Stimulated activated naive B cell treated with anti-CD40 and anti-IgM and Interleukin-4, amounts not matched to agents 10 μg/mL and 1 μg/mL and 100 μg/mL, for 72 hours (primary cell): Measurements from ENCODE around the gene SKAP1.

Experiments
- ATAC-seq, 2 donors: fragments of 150-1000 bp; cut with Tn5 transposase; replicated peaks; 2 replicates each; pipeline ENCODE4 v1.10.0; 2021; ENCODE audit warnings: moderate library complexity in 1 of 2
- DNase-seq: peaks from one replicate; pipeline ENCODE4 v3.0.0; 2021
- H3K27ac Mint-ChIP-seq: one replicate; pipeline ENCODE4 v1.8.0; 2022; ENCODE audit warnings: mild to moderate bottlenecking, mixed read lengths
- H3K27me3 Mint-ChIP-seq, 2 donors: one replicate each; pipeline ENCODE4 v1.8.0; 2022; ENCODE audit warnings: mixed read lengths in 2 of 2
- H3K36me3 Mint-ChIP-seq, 2 donors: one replicate each; pipeline ENCODE4 v1.8.0; 2022; ENCODE audit warnings: mixed read lengths in 2 of 2, mild to moderate bottlenecking in 1 of 2
- H3K4me1 Mint-ChIP-seq, 2 donors: one replicate each; pipeline ENCODE4 v1.8.0; 2022; ENCODE audit warnings: mixed read lengths in 2 of 2, mild to moderate bottlenecking in 1 of 2
- H3K4me3 Mint-ChIP-seq, 2 donors: one replicate each; pipeline ENCODE4 v1.8.0; 2022; ENCODE audit warnings: mild to moderate bottlenecking in 2 of 2, mixed read lengths in 2 of 2, moderate library complexity in 1 of 2
- H3K9me3 Mint-ChIP-seq, 2 donors: one replicate each; pipeline ENCODE4 v1.8.0; 2022; ENCODE audit warnings: mixed read lengths in 2 of 2, mild to moderate bottlenecking in 1 of 2

SKAP1 gene

DNA sequence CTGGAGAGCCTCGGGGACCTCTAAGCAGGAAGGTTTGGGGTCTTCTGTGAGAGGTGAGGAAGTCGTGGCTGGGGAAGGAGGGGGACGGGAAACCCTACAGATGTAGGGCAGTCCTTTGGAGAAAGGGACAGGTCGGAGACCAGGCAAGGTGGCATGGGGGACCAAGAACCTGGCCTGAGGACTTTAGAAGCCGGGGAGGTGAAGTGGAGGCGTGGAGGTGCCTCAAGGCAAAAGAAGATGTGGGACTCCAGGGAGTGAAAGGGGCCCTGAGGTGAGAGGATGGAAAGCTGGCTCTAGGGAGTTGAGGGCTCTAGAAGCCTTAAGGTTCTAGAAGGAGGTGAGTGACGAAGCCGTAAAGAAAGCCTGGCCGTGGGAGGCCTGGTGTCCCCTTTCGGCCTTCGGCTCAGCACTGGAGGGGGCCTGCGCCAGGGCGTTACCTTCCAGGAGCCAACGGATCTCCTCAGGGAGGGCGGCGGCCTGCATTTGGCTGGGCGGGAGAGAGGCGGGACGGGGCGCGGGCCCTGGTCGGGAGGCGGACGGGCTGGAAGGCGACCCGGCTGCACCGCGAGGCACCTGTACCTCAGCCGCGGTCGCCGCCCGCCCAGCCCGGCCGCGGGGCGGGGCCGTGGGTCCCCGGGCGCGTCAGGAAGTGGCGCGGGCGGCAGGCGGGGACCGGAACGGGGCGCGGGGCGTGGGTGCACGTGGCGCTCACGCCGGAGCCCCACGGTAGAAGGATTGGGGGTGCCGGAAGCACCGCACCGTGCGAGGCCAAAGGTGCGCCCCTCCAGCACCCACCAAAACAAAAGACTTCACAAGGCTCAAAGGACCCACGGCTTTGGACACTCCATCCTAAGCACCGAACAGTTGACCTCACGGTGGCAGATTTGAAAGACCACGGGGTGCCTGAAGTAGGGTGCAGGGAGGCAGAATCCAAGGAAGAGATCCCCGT lies at the start of gene SKAP1:
Gene SKAP1, minus strand, starts transcription at position 577 of the 949 bp plus-strand sequence.
- peaks cover 40 to 63% of the 10 kb centered on the region in 2 donors for H3K4me1 Mint-ChIP-seq
- peak within 1 kb of the TSS; percentile 90 to 92 for H3K4me3 Mint-ChIP-seq
- H3K27ac Mint-ChIP-seq = peak within 1 kb of the TSS; percentile 95
- peaks cover 2 to 6% of the 10 kb centered on the region in 2 donors for H3K9me3 Mint-ChIP-seq
- peak; percentile 83 to 84 for ATAC-seq
- peaks cover 8 to 9% of the 10 kb centered on the region in 2 donors for H3K36me3 Mint-ChIP-seq
- peaks cover 12 to 15% of the 10 kb centered on the region in 2 donors for H3K27me3 Mint-ChIP-seq
- peak; percentile 46 for DNase-seq

DNA sequence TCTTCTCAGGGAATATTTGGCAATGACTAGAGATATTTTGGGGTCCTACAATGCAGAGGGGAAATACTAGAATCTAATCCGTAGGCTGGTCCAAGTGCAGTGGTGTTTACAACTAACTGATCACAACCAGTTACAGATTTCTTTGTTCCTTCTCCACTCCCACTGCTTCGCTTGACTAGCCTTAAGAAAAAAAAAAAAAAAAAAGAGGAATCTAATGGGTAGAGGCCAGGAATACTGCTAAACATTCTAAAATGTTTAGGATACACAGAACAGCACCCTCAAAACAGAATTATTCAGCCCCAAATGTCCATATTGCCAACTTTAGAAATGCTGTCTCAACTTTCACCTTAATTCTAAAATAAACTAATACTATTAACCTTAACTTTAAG lies 49.0 kb upstream of the SKAP1 start:
- ATAC-seq (no peak), DNase-seq (no peak)
- Mint-ChIP-seq H3K27me3 (no peaks in the 10 kb centered on the region), H3K27ac (peak overlapping the region; percentile 75), H3K9me3 (no peaks in the 10 kb centered on the region), H3K4me1 (peaks cover 21 to 31% of the 10 kb centered on the region in 2 donors), H3K36me3 (no peaks in the 10 kb centered on the region), H3K4me3 (peak overlapping the region in 1 of 2 donors; percentile 1)

DNA sequence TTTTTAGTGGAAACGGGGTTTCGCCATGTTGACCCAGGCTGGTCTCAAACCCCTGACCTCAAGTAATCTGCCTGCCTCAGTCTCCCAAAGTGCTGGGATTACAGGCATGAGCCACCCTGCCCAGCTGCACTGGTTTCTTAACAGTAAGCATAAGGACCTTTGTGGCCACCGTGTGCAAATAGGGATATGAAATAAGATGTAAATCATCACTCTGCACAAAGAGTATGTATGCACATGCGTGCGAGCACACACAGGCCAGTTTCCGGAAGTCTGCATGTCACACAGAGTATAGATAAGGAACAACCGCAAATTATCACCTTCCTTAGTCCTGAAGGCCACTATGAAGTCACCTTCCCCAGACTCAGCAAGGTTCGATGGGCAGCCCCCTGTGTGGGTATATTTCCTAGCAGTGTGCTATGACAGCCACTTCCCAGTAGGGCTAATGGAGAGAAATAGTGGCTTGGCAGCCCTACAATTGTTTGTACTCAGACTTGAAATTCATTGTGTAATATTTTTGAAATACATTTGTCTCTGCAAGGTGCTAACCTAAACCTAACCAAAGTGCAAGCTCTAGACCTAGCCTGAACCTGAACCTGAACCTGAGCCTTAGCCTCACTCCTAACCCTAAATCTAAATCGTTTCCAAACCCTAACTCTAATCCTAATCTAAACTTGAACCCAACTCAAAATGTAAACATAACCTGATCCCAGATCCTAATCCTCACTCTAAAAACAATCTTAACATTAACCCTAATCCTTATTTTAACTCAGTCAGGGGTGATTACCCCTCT lies 48.4 kb upstream of the SKAP1 start:
- peak overlapping the region; percentile 84 for H3K27ac Mint-ChIP-seq

DNA sequence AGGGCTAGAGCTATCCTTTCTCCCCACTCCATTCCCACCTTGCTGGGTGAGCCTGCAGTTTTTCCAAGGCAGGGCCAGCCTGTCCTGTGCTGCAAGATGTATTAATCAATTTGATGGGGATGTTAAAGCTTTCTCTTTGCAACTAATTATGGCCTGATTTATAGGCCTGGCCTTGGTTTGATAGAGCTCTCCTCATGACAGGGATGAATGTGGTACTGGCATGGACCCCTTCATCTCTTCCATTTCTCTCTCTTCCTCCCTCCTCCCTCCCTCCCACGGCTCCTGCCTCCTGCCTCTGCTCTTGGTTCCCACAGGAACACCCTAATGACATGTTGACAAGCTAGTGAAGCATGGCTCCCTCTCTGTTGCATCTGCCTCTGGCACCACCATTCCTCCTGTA lies 47.2 kb upstream of the SKAP1 start:
- peaks cover 17 to 24% of the 10 kb centered on the region in 2 donors for H3K4me1 Mint-ChIP-seq
- no peaks in the 10 kb centered on the region for H3K36me3 Mint-ChIP-seq
- ATAC-seq = no peak
- peak overlapping the region; percentile 21 for H3K27ac Mint-ChIP-seq
- H3K27me3 Mint-ChIP-seq = peaks cover 0 to 6% of the 10 kb centered on the region in 2 donors
- no peak for DNase-seq
- H3K4me3 Mint-ChIP-seq = no peak overlapping the region
- no peaks in the 10 kb centered on the region for H3K9me3 Mint-ChIP-seq

More for the DNA sequence above, 48.4 kb upstream of the SKAP1 start:
- Mint-ChIP-seq H3K9me3 (no peaks in the 10 kb centered on the region), H3K36me3 (no peaks in the 10 kb centered on the region), H3K4me3 (peak overlapping the region in 1 of 2 donors; percentile 60), H3K27me3 (no peaks in the 10 kb centered on the region), H3K4me1 (peaks cover 19 to 25% of the 10 kb centered on the region in 2 donors)
- DNase-seq (peak; percentile 62), ATAC-seq (peak; percentile 98)

DNA sequence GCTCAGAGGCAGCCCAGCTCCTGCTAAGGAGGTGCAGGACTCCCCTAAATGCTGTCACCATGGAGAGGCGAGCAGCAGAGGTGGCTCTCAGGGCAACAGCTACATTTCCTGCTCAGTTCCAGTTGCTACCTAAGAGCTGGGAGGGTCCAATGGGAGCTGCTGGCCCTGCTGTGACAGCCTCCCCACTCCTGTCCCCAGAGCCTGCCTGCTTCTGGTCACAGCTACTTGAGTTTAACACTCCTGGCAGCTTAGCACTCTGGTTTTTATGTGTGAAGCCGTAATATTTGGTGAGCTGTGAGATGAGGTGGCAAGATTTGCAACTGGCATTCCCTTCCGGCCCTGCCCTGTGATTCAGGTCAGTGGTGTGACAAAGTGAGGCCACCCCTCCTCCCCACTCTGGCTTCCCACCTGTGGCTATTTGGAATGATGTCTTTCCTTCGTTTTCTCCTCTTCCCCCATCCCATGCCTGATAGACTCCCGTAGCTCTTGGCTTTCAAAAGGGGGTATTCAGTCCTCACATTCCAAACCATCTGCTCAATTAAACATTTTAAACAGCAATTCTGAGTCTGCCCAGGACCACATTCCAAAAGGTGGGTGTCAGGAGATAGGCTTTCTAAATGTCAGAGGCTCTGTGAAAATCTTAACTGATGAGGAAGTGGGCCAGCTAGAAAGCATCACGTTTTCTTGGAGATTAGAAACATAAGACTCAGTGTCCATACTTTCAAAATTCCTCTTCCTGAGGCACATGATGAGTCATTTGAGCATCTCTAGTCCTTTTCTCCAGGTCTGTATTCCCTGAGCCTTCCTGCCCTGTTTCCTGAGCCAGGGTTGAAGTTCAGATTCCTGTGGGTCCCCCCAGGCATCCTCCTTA lies 42.6 kb upstream of the SKAP1 start:
- peak in 1 of 2 donors; percentile 22 for ATAC-seq

DNA sequence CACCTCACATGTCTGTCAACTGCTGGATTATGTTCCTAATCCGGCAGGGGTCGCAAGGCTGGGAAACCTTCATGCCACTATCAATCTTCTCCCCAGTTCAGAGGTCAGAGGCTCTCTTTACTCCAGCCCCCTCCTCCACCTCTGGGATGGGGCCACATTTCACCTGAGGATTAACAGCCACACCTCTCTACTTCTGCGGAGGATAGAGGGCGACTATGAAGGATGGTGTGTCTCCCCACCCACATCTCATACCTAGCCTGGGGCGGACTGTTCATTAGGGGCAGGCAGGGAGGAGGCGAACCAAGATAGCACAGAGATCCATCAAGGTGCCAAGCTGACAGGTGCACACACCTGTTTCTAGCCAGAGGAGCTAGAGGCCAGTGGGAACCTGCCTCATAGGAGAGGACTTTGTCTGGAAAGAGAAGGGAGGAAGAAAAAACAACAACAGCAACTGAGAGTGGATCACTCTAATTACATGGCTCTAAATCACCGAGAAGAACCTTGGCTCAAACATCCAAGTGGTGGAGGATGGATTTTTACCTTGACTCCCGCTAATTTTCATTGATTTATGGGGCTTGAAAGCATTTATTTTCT lies 41.9 kb upstream of the SKAP1 start:
- Mint-ChIP-seq H3K36me3 (no peaks in the 10 kb centered on the region), H3K4me1 (peaks cover 5 to 17% of the 10 kb centered on the region in 2 donors), H3K9me3 (no peaks in the 10 kb centered on the region), H3K27ac (no peak overlapping the region), H3K27me3 (peaks cover 2 to 6% of the 10 kb centered on the region in 2 donors), H3K4me3 (no peak overlapping the region)
- DNase-seq (no peak), ATAC-seq (no peak)

More for the DNA sequence above, 42.6 kb upstream of the SKAP1 start:
- no peak overlapping the region for H3K4me3 Mint-ChIP-seq
- peaks cover 9 to 20% of the 10 kb centered on the region in 2 donors for H3K4me1 Mint-ChIP-seq
- H3K36me3 Mint-ChIP-seq = no peaks in the 10 kb centered on the region
- peak overlapping the region; percentile 14 for H3K27ac Mint-ChIP-seq
- H3K9me3 Mint-ChIP-seq = no peaks in the 10 kb centered on the region
- peaks cover 0 to 6% of the 10 kb centered on the region in 2 donors for H3K27me3 Mint-ChIP-seq
- DNase-seq = no peak

DNA sequence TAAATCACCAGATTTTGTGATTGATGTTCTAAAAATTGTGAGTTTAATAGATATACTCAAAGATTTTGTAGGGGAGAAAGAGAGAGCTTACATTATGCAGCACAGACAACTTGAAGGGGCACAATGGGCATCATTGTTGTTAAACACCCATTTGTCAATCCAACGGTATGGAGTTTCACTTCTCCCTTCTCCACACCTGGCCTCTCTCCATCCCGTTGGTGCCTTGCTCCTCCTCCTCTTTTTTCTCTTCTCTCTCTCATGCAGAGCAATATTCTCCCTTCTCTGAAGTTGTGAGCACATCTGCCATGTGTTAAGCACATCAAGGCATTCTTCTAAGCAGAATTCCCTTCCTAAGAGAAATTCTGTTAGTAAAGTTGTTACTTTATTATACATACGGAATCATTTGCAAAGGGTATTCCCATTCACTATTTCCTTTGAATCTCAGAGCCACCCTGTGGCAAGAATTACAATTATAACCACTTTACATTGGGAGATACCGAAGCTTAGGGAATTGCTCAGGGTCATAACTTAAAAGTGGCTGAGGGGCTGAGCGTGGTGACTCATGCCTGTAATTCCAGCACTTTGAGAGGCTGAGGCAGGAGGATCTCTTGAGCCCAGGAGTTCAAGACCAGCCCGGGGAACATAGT lies 40.5 kb upstream of the SKAP1 start:
- Mint-ChIP-seq H3K4me3 (no peak overlapping the region), H3K27ac (no peak overlapping the region), H3K9me3 (no peaks in the 10 kb centered on the region)

DNA sequence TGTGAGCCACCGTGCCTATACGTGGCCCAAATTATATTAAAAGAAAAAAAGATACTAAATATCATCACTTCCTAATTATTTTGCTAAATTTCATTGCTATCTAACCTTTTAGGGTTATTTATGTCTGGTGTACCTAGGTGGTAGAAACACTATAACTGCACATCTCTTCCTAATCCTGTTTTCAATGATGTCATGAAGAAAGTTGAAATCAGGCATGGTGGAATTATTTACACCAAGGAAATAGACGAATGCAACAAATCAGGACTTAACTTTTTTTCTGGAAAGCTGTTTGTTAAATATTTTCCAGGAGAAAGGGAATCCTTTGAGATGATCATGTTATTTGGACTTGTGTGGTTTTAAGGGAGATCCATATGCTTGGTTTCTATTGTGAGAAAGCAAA lies 39.2 kb upstream of the SKAP1 start:
- Mint-ChIP-seq H3K27me3 (peaks cover 6% of the 10 kb centered on the region in 2 donors), H3K27ac (no peak overlapping the region), H3K4me3 (no peak overlapping the region), H3K36me3 (no peaks in the 10 kb centered on the region), H3K9me3 (no peaks in the 10 kb centered on the region), H3K4me1 (peaks cover 5 to 22% of the 10 kb centered on the region in 2 donors)
- ATAC-seq = no peak
- no peak for DNase-seq

More for the DNA sequence above, 40.5 kb upstream of the SKAP1 start:
- ATAC-seq (no peak), DNase-seq (no peak)
- H3K27me3 Mint-ChIP-seq = peaks cover 6% of the 10 kb centered on the region in 2 donors
- H3K36me3 Mint-ChIP-seq = no peaks in the 10 kb centered on the region
- H3K4me1 Mint-ChIP-seq = peaks cover 5 to 17% of the 10 kb centered on the region in 2 donors

DNA sequence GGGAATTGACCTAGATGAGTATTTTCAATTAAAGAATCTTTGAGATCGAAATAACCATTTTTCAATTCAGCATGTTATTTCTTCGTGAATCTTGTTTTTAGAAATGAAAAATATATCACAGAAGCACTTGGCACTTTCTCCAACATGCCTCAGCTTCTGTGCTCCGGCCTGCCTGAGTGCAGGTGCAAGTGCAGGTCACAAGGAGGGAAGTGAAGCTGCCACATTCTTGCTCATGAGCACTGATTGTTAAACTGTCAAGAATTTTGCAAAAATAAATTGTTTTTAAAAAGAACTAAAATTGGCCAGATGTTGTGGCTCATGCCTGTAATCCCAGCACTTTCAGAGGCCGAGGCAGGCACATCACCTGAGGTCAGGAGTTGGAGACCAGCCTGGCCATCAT lies 38.3 kb upstream of the SKAP1 start:
- H3K9me3 Mint-ChIP-seq = no peaks in the 10 kb centered on the region
- peaks cover 5 to 25% of the 10 kb centered on the region in 2 donors for H3K4me1 Mint-ChIP-seq
- no peaks in the 10 kb centered on the region for H3K36me3 Mint-ChIP-seq
- H3K4me3 Mint-ChIP-seq = no peak overlapping the region
- peaks cover 7% of the 10 kb centered on the region in 2 donors for H3K27me3 Mint-ChIP-seq
- no peak for DNase-seq
- ATAC-seq = no peak
- H3K27ac Mint-ChIP-seq = no peak overlapping the region

DNA sequence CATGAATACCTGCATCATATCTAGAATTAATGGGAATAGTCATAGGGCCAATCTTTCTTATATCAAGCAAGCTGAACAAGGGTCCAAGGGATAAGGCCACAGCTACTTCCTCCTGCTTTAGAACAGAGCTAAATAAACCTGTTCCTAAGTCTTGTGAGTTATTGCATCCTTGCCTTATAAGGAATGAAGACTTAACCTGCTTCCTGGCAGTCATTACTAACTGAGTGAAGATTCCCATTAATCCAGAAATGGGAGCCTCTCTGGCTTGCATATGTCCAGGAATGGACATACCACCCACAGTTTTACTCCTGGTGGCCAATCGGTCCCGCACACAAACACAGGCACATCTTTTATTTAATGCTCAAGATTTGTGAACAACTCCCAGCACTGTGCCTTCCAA lies 35.9 kb upstream of the SKAP1 start:
- no peak overlapping the region for H3K27ac Mint-ChIP-seq
- no peak overlapping the region for H3K4me3 Mint-ChIP-seq
- no peaks in the 10 kb centered on the region for H3K9me3 Mint-ChIP-seq
- H3K4me1 Mint-ChIP-seq = peaks cover 2 to 14% of the 10 kb centered on the region in 2 donors
- peaks cover 10 to 13% of the 10 kb centered on the region in 2 donors for H3K27me3 Mint-ChIP-seq
- ATAC-seq = no peak
- no peak for DNase-seq
- no peaks in the 10 kb centered on the region for H3K36me3 Mint-ChIP-seq

DNA sequence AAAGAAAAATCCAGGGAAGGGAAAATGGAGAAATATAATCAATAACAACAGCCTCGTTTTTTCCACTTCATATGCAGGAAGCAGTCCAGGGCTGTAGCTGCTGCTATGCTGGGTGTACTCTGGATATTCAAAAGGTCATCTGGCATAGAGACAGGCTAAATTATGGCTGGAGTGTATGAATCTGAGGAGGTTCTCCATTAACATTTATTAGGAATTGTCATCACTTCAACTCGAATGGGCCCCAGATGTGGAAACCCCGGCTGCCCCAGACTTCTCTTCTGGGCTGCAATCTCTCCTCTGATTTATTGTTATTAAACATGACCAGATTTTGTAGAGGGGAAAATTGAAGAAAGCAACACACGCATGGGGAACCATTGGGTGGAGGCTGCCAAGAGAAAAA lies 33.5 kb upstream of the SKAP1 start:
- no peak overlapping the region for H3K4me3 Mint-ChIP-seq
- H3K27ac Mint-ChIP-seq = no peak overlapping the region
- peaks cover 2 to 14% of the 10 kb centered on the region in 2 donors for H3K4me1 Mint-ChIP-seq
- DNase-seq (no peak), ATAC-seq (no peak)
- no peaks in the 10 kb centered on the region for H3K9me3 Mint-ChIP-seq
- peaks cover 14 to 17% of the 10 kb centered on the region in 2 donors for H3K27me3 Mint-ChIP-seq
- H3K36me3 Mint-ChIP-seq = no peaks in the 10 kb centered on the region

DNA sequence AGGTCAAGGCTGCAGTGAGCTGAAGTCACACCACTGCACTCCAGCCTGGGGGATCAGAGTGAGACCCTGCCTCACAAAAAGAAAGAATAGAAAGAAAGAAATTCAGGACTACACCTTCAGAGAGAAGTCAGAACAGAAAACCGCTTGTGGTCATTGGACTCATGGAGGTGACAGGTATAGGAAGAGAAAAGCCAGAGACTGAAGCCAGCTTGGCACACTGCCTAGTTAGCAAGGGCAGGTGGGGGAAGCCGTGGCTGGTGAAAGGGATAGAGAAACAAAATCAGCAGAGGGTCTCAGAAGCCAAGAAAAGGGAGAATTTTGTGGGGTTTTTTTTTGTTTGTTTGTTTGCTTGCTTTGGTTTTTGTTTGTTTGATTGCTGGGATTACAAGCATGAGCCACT lies 32.9 kb upstream of the SKAP1 start:
- no peaks in the 10 kb centered on the region for H3K36me3 Mint-ChIP-seq
- H3K4me3 Mint-ChIP-seq = no peak overlapping the region
- no peak for ATAC-seq
- H3K4me1 Mint-ChIP-seq = peaks cover 2 to 15% of the 10 kb centered on the region in 2 donors
- H3K27me3 Mint-ChIP-seq = peaks cover 14 to 17% of the 10 kb centered on the region in 2 donors
- no peak for DNase-seq
- no peak overlapping the region for H3K27ac Mint-ChIP-seq
- H3K9me3 Mint-ChIP-seq = no peaks in the 10 kb centered on the region

DNA sequence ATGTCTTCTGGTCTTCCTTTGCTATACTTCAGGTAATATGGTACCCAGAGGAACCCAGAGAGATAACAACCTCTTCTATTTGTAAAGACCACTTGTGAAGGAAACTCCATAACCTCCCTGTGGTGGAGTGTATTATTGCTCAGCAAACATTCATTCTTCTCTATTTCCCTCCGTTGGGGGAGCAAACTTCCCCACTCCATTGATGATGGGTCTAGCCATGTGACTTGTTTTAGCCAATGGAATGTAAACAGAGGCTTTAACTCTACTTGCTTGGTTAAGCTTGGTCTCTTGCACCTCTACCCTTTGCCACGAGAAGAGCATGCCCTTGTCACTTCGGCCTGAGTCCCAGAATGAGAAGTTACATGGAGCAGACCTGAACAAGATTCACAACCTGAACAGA lies 30.0 kb upstream of the SKAP1 start:
- no peak for ATAC-seq
- peaks cover 16 to 32% of the 10 kb centered on the region in 2 donors for H3K4me1 Mint-ChIP-seq
- DNase-seq = no peak
- H3K9me3 Mint-ChIP-seq = peaks cover 0 to under 1% of the 10 kb centered on the region in 2 donors
- no peaks in the 10 kb centered on the region for H3K36me3 Mint-ChIP-seq
- H3K4me3 Mint-ChIP-seq = no peak overlapping the region
- H3K27me3 Mint-ChIP-seq = peaks cover 19 to 20% of the 10 kb centered on the region in 2 donors
- no peak overlapping the region for H3K27ac Mint-ChIP-seq
